Mesothelial cell of epicardium (in vitro differentiated cells): Measurements from ENCODE around the gene SRPK2. TPM values are rescaled to one million over a fixed set of nuclear protein-coding genes. Genes with fewer than 3 reads are reported as not detected.
"Not testable (repeated sequence)": the region's sequence is repeated elsewhere in the genome, so short reads cannot be mapped to it uniquely, and the experiment has no call there.

Experiments
- DNase-seq, 2 experiments: peaks; one replicate each; pipeline ENCODE4 v3.0.0; 2021; ENCODE audit warnings: low spot score in 2 of 2; ENCODE audit not compliant: unreplicated experiment in 2 of 2
- H3K27ac Mint-ChIP-seq: 2 replicates; pipeline ENCODE4 v1.8.0; 2021; ENCODE audit warnings: mixed read lengths
- H3K27me3 Mint-ChIP-seq: 2 replicates; pipeline ENCODE4 v1.8.0; 2021; ENCODE audit warnings: low read depth, mixed read lengths
- H3K36me3 Mint-ChIP-seq: 2 replicates; pipeline ENCODE4 v1.8.0; 2021; ENCODE audit warnings: mixed read lengths
- H3K4me1 Mint-ChIP-seq: 2 replicates; pipeline ENCODE4 v1.8.0; 2021; ENCODE audit warnings: mixed read lengths
- H3K4me3 Mint-ChIP-seq: 2 replicates; pipeline ENCODE4 v1.8.0; 2021; ENCODE audit warnings: mild to moderate bottlenecking, moderate library complexity, mixed read lengths
- H3K9me3 Mint-ChIP-seq: 2 replicates; pipeline ENCODE4 v1.8.0; 2021; ENCODE audit warnings: mixed read lengths
- CTCF ChIP-seq: fragments of 200-600 bp; sonication (generic); IDR thresholded peaks from one replicate; pipeline ENCODE4 v1.5.0; 2021; ENCODE audit warnings: antibody characterized with exemption; ENCODE audit not compliant: unreplicated experiment
- total RNA-seq: library from RNA; stranded (reverse); gene quantifications from 3 replicates; pipeline ENCODE4 v1.2.1, GENCODE V29; 2021

SRPK2 gene
- total RNA-seq, 1 donor from 2014 or later, result 51.4 TPM

DNA sequence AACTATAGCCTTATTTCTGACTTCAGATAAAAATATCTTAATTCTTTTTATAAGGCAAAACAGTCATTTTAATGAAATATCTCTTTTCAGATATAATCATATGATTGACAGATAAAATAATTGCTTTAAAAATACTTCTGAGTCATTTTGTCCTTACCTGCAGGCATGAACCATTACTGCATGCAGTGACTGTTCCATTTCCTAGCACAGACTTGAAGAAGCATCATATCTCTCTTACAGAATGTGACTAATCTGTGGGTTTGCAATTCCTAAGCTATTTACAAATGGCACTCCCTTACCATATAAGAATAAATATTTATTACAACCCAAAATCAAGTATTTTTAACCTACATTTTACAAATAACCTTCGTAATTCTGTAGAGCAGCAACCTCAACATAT lies 120.7 kb downstream of the SRPK2 start:
- H3K9me3 Mint-ChIP-seq, result no peaks in the 10 kb centered on the region
- no peaks in the 10 kb centered on the region for H3K36me3 Mint-ChIP-seq
- H3K4me3 Mint-ChIP-seq, result peak overlapping the region; percentile 69
- TF ChIP-seq CTCF, result no peak
- H3K4me1 Mint-ChIP-seq, result peaks cover 38% of the 10 kb centered on the region
- no peak for DNase-seq
- no peaks in the 10 kb centered on the region for H3K27me3 Mint-ChIP-seq
- peak overlapping the region; percentile 90 for H3K27ac Mint-ChIP-seq

DNA sequence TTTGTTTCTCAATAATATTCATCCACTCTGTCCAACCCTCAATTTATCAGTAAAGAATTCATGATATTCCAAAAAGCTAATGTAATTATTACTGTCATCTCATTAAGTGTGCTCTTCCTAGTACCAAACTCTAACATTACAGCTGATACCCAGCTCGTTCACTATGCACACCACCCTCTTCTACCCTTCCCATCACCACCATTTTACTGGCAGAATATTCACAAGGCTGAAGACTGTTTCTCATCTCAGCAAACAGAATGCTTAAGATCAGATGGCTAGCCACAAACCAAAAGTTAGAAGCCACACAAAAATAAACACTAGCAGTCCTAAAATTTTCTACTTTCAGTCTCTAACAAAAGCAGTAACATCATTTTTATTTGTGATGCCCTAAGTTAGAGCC lies 121.5 kb downstream of the SRPK2 start:
- peak overlapping the region; percentile 63 for H3K27ac Mint-ChIP-seq
- TF ChIP-seq CTCF, result no peak
- no peaks in the 10 kb centered on the region for H3K27me3 Mint-ChIP-seq
- no peaks in the 10 kb centered on the region for H3K9me3 Mint-ChIP-seq
- H3K4me1 Mint-ChIP-seq, result peaks cover 38% of the 10 kb centered on the region
- no peaks in the 10 kb centered on the region for H3K36me3 Mint-ChIP-seq
- DNase-seq, result no peak
- H3K4me3 Mint-ChIP-seq, result peak overlapping the region; percentile 20

GRCh38 chr7:105264707-105265106 lies 124.0 kb downstream of the SRPK2 start:
- H3K27me3 Mint-ChIP-seq, result no peaks in the 10 kb centered on the region
- TF ChIP-seq CTCF, result no peak

DNA sequence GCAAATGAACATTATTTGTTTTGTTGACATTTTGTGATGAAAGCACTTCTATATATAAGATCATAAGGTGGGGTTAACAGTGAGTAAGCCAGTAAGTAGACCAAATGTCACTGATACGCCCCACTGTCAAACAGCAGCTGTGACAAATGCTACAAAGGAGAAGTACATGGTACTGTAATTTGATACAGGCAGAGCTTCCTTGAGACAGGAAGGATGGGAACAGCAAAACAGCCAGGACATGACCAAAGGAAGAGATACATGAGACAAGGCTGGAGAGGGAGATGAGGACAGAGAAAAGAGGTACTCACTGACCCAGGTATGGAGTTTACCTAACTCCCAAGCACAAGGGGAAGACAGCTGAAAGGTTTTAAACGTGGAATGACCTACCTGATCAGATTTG lies 127.0 kb downstream of the SRPK2 start:
- Mint-ChIP-seq H3K4me3 (no peak overlapping the region), H3K36me3 (peaks cover 11% of the 10 kb centered on the region), H3K27ac (no peak overlapping the region), H3K9me3 (peaks cover 7% of the 10 kb centered on the region), H3K27me3 (no peaks in the 10 kb centered on the region), H3K4me1 (peaks cover 28% of the 10 kb centered on the region)
- no peak for DNase-seq
- TF ChIP-seq CTCF, result no peak

More at GRCh38 chr7:105264707-105265106, 124.0 kb downstream of the SRPK2 start:
- Mint-ChIP-seq H3K4me3 (no peak overlapping the region), H3K36me3 (peaks cover 9% of the 10 kb centered on the region), H3K4me1 (peaks cover 40% of the 10 kb centered on the region), H3K9me3 (peaks cover 5% of the 10 kb centered on the region), H3K27ac (no peak overlapping the region)
- no peak for DNase-seq

DNA sequence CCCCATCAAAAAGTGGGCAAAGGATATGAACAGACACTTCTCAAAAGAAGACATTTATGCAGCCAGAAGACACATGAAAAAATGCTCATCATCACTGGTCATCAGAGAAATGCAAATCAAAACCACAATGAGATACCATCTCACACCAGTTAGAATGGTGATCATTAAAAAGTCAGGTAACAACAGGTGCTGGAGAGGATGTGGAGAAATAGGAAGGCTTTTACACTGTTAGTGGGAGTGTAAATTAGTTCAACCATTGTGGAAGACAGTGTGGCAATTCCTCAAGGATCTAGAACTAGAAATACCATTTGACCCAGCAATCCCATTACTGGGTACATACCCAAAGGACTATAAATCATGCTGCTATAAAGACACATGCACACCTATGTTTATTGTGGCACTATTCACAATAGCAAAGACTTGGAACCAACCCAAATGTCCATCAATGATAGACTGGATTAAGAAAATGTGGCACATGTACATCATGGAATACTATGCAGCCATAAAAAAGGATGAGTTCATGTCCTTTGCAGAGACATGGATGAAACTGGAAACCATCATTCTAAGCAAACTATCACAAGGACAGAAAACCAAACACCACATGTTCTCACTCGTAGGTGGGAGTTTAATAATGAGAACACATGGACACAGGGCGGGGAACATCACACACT lies 128.4 kb downstream of the SRPK2 start:
- H3K27me3 Mint-ChIP-seq, H3K4me3 Mint-ChIP-seq, H3K27ac Mint-ChIP-seq, H3K9me3 Mint-ChIP-seq, DNase-seq: not testable (repeated sequence)
- peaks cover 21% of the 10 kb centered on the region for H3K4me1 Mint-ChIP-seq
- H3K36me3 Mint-ChIP-seq, result peaks cover 11% of the 10 kb centered on the region

- not testable (repeated sequence) for DNase-seq, H3K27ac Mint-ChIP-seq, H3K27me3 Mint-ChIP-seq, H3K4me3 Mint-ChIP-seq, H3K9me3 Mint-ChIP-seq
- H3K4me1 Mint-ChIP-seq, result peaks cover 16% of the 10 kb centered on the region
- H3K36me3 Mint-ChIP-seq, result peaks cover 11% of the 10 kb centered on the region
These were observed 129.8 kb downstream of the SRPK2 start for GRCh38 chr7:105258919-105259318.

DNA sequence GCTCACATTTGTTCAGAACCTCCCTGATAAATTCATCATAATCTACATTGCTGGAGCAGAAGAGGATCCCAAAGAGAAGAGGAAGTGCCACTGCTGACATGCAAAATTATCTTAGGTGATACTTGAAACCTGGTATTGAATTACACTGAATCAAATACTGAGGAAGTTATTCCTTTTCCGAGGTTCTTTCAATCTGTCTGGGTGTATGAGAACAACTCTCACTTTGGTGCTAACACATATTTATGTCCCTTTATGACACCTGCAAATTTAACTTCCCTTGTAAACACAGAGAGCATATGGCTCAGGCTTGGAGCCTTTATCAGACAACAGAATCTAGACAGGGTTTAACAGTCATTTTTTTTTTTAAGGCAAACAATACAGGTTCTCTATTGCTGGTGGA lies 131.4 kb downstream of the SRPK2 start:
- peaks cover 7% of the 10 kb centered on the region for H3K9me3 Mint-ChIP-seq

More for the DNA sequence above, 131.4 kb downstream of the SRPK2 start:
- DNase-seq, result no peak
- Mint-ChIP-seq H3K27ac (peak overlapping the region; percentile 70), H3K4me3 (no peak overlapping the region), H3K4me1 (peaks cover 16% of the 10 kb centered on the region), H3K27me3 (no peaks in the 10 kb centered on the region), H3K36me3 (peaks cover 11% of the 10 kb centered on the region)
- no peak for TF ChIP-seq CTCF
